ENCODE results near the gene GRAP2. TPM values are rescaled to one million over a fixed set of nuclear protein-coding genes. Genes with fewer than 3 reads are reported as not detected.

GRAP2 gene
- total RNA-seq, 1 donor from 2014 or later: not detected

DNA sequence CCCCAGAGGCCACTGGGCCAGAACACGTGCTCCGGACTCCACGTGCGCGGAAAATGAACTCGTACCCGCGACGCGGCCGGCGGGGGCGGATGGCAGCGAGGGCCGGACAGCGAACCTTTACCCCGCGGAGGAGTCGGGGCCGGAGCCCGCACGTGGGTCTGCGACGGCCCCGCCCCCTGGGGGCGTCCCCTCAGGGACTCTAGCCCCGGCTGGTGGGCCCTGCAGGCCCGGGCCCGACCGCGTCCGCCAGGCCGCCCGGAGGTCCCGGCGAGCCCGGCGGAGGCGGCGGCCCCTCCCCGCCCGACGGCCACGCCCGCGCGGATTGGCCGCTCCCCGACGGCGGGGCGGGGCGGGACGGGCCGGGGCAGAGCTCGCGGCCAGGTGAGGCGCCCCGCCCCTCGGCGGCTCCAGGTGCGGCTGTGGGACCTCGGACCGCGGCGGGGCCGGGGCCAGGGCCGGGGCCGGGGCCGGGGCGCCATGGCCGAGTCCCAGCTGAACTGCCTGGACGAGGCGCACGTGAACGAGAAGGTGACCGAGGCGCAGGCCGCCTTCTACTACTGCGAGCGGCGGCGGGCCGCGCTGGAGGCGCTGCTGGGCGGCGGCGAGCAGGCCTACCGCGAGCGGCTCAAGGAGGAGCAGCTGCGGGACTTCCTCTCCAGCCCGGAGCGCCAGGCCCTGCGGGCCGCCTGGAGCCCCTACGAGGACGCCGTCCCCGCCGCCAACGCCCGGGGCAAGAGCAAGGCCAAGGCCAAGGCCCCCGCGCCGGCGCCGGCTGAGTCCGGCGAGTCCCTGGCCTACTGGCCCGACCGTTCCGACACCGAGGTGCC is 93.9 kb downstream of the GRAP2 start, which contains the start of gene FAM83F:
TSS of gene FAM83F (plus strand) at position 389 of the 827 bp plus-strand sequence. CDS start at position 478, 89 bp downstream.
- DNase-seq (ENCODE audit: low read depth): no peak
- TF ChIP-seq, protein P1, sequence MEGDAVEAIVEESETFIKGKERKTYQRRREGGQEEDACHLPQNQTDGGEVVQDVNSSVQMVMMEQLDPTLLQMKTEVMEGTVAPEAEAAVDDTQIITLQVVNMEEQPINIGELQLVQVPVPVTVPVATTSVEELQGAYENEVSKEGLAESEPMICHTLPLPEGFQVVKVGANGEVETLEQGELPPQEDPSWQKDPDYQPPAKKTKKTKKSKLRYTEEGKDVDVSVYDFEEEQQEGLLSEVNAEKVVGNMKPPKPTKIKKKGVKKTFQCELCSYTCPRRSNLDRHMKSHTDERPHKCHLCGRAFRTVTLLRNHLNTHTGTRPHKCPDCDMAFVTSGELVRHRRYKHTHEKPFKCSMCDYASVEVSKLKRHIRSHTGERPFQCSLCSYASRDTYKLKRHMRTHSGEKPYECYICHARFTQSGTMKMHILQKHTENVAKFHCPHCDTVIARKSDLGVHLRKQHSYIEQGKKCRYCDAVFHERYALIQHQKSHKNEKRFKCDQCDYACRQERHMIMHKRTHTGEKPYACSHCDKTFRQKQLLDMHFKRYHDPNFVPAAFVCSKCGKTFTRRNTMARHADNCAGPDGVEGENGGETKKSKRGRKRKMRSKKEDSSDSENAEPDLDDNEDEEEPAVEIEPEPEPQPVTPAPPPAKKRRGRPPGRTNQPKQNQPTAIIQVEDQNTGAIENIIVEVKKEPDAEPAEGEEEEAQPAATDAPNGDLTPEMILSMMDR (conservative IDR thresholded peaks at IDR 0.05; ENCODE audit: low read depth, low read length): no peak
- peak within 1 kb of the TSS; percentile 50 for H3K4me3 ChIP-seq (ENCODE audit: low read depth, low read length)

DNA sequence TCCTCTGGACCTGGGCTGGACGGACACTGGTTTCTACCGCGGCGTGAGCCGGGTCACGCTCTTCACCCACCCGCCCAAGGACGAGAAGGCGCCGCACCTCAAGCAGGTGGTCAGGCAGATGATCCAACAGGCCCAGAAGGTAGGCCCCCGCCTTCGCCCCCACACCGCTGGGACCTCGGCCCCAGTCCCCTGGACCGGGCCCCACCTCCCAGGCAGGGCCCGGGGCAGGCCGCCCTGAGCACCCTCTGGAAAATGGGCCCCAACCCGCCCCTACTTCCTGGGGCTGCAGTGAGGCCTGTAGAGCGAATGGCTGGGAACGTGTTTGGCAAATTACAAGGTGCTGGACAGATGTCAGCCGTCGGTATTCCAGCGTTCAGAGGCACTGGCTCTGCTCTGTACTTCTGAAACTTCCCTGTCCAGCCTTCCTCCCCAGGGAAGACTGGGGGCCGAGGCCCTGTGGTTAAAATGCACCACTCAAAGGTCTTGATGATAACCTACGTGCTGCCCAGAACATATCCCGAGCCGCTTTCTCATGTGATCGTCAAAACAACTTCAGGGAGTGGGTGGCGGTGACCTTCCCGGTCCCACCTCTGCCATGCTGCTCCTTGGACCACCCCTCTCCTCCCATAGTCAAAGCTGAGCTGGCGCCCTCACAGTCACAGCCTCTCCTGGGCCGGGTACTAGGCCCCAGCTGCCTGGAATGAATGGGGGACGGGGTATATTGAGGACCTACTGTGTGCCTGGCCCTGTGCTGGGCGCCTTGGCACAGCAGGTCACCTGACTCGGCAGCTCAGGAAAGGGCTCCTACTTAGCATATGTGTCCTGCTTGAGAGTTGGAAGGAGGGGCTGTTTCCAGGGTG is 94.7 kb downstream of the GRAP2 start:
- no peak for DNase-seq (ENCODE audit: low read depth)
- H3K4me3 ChIP-seq (ENCODE audit: low read depth, low read length): peak overlapping the region; percentile 50
- TF ChIP-seq, protein P1 (conservative IDR thresholded peaks at IDR 0.05; ENCODE audit: low read depth, low read length): no peak

DNA sequence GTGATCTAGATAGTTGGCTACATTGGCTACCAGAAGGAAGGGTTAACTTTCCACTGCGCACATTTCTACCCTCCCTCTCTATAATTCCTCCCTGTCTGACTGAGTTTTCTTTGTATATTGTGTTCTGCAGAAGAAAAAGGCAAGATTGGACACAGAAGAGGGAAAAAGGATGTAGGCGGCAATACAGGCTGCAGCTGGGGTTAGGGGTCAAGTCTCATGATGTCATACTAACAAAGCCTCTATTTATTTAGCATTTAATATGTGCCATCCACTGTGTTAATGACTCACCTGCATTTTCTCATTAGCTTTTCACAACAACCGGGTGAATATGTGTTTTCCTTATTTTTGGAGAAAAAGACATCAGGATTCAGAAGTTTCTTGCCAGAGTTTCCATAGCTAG is 95.8 kb downstream of the GRAP2 start:
- H3K4me3 ChIP-seq (ENCODE audit: low read depth, low read length): no peak overlapping the region
- no peak for DNase-seq (ENCODE audit: low read depth)
- TF ChIP-seq, protein P1 (conservative IDR thresholded peaks at IDR 0.05; ENCODE audit: low read depth, low read length): no peak

DNA sequence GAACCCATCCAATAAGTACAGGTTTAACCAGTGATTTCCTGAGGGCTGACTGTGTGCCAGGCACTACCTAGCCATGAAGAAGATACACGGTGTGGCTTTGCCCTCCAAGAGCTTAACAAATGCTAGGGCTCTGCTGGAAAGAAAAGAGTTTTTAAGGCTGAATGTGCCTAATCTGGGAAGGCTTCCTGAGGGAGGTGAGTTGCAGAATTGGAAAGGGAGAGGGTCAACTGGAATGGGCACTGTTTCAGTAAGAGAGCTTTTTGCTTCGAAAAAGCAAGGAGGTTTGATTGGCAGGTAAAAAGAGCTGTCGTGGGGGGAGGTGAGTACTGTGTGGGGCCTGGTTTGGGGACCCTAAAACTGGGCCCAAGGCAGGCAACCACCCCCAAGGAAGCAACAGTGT is 96.5 kb downstream of the GRAP2 start:
- no peak for DNase-seq (ENCODE audit: low read depth)
- TF ChIP-seq, protein P1 (conservative IDR thresholded peaks at IDR 0.05; ENCODE audit: low read depth, low read length): no peak
- H3K4me3 ChIP-seq (ENCODE audit: low read depth, low read length): no peak overlapping the region

DNA sequence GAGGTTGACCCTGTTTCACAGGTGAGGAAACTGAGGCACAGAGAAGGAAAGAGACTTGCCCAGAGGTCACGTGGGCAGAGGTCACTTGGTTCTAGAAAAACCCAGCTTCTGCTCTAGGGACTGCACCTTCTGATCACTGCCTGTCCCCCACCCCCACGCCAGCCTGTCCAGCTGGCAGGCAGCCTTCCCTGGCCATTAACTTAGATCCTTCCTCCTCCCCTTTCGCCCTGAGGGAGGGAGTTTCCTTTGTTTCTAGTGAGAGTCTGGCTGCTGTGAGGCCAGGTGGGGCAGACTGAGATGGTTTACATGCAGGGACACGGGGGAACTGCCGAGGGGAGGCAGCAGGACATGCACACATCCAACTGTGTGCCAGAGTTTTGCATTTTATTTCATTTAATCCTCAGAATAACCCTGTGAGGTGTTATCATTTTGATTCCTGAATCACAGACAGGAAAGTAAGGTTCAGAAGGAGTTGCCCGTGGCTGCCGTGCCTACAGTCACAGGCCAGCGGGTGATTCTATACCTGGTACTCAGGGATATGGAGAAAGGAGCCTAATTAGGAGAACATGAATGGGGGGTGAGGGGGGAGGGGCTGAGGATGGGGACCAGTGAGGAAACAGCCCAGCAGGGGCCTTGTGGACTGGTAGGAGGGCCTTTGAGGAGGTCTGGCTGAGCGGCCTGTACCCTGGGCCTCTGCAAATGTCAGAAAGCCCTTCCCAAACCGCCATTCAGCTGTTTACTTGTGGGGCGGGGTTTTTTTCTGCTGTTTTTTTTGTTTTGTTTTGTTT is 97.2 kb downstream of the GRAP2 start:
- no peak overlapping the region for H3K4me3 ChIP-seq (ENCODE audit: low read depth, low read length)
- TF ChIP-seq, protein P1 (conservative IDR thresholded peaks at IDR 0.05; ENCODE audit: low read depth, low read length): no peak
- DNase-seq (ENCODE audit: low read depth): no peak

DNA sequence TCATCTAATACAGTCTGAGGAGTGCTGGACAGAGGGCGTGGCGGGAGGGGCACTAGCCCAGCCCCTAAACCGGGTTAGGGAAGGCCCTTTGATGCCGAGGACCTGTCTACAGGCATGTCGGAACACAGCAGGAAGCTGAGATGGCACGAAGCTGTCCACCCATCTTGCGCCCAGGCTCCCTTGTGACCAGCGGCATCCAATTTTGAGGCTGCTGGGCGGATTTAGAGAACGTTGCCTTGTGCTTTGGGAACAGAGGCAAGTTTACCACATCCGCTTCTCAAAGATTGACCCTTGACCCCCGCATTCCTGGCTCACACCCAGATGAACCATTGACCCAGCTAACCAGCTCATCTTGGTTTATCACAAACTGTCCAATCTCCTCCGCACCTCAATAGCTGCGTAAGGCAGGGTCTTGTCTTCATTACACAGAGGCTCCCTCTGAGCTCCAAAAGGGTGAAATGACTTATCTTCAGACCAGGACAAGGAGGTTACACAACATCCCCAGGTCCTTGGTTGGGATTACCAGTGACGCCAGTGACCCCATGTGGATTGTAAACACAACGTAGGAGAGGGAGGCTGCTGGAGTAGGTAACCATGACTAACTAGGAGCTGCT is 98.4 kb downstream of the GRAP2 start:
- TF ChIP-seq, protein P1 (conservative IDR thresholded peaks at IDR 0.05; ENCODE audit: low read depth, low read length): peak; percentile 32
- peak; percentile 79 for DNase-seq (ENCODE audit: low read depth)
- H3K4me3 ChIP-seq (ENCODE audit: low read depth, low read length): no peak overlapping the region
